GM18868 (cell line): Measurements from ENCODE around the gene ELAVL1.
"Not testable (repeated sequence)": the region's sequence is repeated elsewhere in the genome, so short reads cannot be mapped to it uniquely, and the experiment has no call there.

Experiments
- ATAC-seq: cut with Tn5 transposase; IDR thresholded peaks from one replicate; pipeline ENCODE4 v1.9.1; 2021; ENCODE audit warnings: mild to moderate bottlenecking, moderate library complexity; ENCODE audit not compliant: unreplicated experiment

Gene ELAVL1

DNA sequence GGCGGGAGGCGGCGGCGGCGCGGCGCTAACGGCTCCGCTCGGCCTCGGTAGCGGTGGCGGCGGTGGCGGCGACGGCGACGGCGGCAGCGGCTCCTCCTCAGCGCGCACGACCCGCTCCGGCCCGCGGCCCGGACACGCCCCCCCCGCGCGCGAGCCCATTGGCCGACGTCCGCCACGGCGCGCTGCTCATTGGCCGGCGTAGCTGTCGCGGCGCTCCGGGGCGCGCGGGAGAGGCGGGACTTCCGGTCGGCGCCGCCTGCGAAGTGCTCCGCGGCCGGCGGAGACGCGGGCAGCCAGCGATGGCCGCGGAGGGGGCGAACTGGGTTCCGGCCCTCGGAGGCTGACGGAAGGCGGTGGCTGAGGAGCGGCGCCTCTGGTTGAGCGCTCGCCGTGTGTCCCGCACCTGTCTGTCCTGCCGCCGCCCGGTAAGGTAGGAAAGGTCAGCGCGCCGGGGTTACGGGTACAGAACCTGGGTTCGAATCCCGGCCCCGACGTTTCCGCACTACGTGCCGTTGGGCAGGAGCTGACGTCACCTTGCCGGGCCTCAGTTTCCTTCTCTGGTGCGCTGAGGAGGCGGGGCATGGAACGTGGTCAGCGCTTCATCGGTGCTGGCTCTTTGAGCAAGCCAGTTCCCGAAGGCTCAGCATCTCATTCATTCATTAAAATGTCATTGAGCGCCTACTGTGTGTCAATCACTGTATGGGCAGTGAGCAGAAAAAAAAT, at the start of gene ELAVL1:
ELAVL1 (minus strand) TSS at position 108 of the 723 bp plus-strand sequence. CDS start 13,826 bp downstream, outside the sequence.
- peak; percentile 75 for ATAC-seq

DNA sequence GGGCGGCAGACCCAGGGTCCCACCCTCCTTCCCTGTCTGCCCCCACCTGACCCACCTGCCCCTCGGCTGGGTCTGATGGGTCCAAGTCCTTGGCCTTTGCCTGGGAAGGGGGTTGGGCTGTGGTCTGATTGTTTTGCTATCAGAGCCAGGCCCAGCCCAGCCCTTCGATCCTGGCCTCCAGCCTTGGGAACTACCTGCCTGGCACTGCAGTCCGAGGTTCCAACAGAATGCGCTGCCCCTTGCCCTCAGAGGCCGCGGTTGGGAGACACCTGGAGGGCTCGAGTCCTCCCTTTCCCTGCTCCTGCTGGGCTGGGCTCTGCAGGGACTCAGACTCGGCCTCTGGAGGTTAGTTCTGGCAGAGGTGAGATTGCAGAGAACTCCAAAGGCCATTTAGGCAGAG, 48.7 kb upstream of the ELAVL1 start:
- ATAC-seq: no peak

DNA sequence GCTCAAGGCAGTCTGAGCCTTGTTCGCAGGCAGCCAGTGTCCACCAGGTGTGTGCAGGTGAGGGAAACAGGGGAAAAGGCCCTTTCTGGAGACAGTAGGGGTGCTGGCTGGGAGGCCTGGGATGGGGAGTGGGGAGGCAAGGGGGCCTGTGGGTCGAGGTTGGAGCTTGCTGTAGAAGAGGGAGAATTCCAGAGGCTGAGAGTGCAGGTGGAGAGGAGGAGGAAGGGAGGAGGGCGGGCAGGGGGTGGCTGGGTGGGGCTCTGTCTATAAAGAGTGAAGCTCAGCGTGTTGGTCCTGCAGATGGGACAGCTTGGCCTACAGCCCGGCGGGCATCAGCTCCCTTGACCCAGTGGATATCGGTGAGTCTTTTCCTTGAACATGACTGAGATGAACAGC, 47.0 kb upstream of the ELAVL1 start, which contains the start of gene CCL25:
CCL25 (plus strand) TSS at position 297 of the 396 bp plus-strand sequence. CDS start 290 bp downstream, outside the sequence.
- no peak for ATAC-seq

DNA sequence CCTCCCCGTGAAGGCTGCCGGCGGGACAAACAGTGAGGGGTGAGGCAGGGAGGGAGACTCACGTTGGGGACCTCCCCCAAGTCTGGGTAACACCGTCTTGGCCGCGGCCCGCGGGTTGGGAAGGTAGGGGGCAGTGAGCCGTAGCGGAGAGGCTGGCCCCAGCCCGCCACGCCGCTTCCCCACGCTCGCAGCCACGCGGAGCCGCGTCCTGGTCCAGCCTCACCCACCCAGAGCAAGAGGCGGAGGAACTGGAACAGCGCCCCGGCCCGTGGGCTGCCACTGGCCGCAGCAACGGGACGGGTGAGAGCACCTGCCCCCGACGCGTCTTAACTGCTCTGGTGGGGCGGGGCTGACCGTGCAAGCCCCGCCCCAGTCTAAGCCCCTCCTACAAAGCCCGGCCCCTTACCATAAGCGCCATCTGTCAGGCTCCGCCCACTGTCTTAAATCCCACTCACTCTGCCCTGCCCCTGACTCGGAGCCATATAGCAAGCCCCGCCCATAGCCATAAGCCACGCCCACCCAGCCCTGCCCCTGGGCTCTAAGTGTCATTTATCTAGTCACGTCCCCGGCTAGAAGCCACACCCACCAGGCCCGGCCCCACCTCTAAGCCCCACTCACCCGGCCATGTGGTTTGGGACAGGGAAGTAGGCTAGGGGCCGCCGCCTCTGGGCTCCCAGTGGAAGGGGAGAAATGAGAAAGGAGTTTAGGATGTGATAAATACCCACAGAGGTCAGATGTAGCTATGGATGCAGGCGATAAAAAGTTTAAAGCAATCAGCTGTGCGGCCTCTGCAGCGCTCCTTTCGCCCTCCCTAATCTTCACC, 45.0 kb upstream of the ELAVL1 start:
- peak; percentile 81 for ATAC-seq

DNA sequence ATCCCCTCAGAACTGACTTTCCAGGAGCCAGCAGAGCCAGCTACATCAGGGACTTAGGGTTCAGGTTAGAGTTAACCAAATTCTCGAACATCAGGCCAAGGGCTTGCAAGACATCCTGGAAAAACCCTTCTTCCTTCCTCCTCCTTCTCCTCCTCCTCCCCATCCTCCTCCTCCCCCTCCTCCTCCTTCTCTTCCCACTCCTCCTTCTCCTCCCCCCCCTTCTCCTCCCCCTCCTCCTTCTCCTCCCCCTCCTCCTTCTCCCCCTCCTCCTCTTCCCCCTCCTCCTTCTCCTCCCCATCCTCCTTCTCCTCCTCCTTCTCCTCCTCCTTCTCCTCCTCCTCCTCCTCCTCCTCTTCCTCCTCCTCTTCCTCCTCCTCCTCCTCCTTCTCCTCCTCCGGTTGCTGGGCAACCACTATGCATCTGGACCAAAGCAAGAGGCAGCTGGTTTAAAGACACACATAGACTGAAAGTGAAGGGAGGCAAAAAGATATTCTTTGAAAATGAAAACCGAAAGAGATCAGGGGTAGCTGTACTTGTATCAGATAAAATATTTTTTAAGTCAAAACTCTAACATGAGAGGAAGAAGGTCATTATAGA, 41.2 kb upstream of the ELAVL1 start:
- no peak for ATAC-seq

DNA sequence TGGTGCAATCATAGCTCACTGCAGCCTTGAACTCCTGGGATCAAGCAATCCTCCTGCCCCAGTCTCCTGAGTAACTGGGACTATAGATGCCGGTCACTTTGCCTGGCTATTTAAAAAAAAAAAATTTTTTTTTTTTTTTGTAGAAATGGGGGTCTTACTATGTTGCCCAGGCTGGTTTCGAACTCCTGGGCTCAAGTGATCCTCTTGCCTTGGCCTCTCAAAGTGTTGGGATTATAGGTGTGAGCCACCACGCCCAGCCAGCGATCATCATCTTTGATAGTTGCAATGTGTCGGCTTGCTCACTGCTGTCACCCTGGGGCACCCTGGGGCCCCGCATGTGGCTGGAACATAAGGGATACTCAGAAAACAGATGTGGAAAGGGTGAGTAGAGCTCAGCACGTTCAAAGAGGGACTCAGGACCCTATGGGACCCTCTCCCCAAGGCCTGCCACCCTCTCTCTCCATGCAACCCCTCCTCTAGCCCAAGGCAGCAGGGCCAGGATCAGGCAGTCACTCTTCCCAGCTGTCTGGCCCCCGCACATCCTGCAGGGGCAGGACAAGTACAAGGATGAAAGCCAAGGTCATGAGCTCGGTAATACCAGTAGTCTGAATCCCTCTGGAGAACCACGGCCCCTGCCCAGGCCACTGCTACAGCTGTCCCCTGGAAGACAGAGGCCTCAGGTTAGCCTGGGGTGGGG, 40.6 kb upstream of the ELAVL1 start:
- ATAC-seq: no peak

DNA sequence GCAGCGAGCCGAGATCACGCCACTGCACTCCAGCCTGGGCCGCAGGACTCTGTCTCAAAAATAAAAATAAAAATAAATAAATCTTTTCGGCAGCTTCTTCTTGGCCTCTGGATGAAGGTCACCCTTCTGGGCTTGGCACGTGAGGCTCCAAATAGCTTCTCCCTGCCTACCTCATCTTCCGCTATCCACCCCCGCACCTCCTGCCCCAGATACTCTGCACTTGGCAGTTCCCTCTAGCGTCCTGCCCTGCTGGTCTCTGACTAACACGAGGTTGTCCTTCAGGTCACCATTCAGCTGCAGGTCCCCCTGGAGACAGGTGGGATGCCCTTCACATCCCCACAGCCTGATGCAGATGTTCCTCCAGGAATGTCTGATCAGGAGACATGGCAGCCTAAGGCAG, 38.6 kb upstream of the ELAVL1 start:
- ATAC-seq: no peak

DNA sequence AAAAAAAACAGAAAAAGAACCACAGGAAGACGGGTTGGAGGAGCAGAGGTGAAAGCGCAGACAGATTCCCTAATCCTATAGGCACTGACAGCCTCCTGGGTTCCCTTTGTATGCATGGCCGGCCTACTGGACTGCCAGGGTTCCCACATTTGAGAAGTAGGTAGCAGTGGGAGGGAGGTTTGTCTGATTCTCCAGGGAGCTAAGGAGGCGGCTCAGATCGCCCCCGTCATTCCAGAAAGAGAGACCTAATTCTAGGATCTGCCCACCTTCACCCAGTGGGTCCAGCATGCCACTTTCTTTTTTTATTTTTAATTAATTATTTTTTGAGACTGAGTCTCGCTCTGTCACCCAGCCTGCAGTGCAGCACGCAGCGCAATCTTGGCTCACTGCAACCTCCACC, 37.5 kb upstream of the ELAVL1 start:
- ATAC-seq: no peak

DNA sequence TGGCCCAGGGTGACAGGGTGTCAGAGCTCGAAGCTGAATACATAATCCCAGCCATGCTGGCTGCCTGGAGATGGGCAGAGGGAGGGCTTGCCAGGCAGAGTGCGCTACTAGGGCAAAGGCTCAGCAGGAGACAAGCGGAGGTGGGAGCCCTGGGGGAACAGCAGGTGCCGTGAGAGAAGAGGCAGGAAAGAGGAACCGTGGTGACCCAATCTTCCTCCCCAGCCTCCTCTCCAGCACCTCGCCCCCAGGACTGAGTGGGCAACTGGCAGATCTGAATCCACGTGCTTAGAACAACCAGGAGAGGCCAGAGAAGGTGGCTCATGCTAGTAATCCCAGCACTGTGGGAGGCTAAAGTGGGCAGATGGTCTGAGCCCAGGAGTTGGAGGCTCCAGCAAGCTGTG, 36.1 kb upstream of the ELAVL1 start:
- ATAC-seq: no peak

DNA sequence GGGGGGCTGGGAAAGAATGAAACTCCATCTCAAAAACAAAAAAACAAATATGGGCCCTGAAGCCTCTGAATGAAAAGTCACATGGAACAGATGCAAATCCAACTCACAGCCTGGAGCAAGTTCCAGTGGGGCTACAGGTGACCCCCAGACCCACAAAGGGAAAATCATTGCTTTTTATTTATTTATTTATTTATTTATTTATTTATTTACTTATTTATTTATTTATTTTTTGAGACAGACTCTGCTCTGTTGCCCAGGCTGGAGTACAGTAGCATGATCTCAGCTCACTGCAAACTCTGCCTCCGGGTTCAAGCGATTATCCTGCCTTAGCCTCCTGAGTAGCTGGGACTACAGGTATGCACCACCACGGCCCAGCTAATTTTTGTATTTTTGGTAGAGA, 33.8 kb upstream of the ELAVL1 start:
- ATAC-seq: no peak

DNA sequence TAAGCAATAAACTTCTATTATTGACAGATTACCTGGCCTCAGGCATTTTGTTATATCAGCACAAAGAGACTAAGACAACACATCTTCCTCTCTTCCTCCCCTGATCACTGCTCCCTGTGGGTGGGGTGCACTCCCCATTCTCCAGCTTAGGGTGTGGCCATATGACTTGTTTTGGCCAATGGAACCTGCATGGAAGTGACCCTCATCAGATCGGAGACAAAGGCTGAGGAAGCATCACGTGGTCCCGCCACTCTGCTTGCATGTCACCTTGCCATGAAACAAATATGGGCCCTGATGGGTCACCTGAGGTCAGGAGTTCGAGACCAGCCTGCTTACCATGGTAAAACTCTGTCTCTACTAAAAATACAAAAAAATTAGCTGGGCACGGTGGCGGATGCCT, 33.4 kb upstream of the ELAVL1 start:
- ATAC-seq: no peak

DNA sequence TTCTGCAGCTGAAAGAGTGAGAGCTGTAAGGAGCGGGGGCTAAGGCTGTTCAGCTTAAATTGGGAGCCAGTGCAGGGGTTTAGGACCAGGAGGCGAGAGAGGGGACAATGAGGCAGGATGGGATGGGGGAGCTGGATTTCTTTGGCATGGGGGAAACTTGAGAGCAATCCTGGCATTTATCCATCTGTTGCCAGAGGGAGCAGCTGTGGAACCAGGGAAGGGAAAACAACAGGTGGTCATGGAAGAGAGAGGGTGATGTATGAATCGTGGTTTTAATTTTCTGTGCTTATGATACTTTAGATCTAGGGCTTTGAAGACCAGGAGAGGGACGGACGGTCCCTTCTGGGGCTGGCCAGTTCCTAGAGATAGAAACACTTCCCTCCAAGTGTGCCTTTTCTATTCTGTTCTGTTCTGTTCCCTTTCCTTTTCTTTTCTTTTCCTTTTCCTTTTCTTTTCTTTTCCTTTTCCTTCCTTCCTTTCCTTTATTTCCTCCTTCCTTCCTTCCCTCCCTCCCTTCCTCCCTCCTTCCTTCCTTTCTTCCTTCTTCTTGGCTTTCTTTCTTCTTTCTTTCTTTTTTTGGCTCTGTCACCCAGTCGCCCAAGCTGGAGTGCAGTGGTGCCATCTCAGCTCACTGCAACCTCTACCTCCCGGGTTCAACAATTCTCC, 31.1 kb upstream of the ELAVL1 start:
- ATAC-seq: no peak

DNA sequence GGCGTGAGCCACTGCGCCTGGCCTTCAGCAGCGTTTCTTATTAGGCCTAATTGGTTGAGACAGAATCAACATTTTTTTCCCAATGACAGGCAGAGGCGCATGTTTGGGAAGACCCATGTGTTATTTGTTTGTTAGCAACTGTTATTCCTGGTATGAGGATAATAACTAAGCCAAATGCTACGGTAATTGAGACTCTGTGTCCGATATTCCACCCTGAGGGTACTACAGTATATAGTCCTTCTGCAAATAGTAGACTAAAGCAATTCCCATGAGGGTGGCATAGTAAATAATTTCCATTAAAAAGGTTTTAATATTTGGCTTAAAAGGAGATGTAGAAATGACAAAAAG, 28.7 kb upstream of the ELAVL1 start:
- no peak for ATAC-seq

DNA sequence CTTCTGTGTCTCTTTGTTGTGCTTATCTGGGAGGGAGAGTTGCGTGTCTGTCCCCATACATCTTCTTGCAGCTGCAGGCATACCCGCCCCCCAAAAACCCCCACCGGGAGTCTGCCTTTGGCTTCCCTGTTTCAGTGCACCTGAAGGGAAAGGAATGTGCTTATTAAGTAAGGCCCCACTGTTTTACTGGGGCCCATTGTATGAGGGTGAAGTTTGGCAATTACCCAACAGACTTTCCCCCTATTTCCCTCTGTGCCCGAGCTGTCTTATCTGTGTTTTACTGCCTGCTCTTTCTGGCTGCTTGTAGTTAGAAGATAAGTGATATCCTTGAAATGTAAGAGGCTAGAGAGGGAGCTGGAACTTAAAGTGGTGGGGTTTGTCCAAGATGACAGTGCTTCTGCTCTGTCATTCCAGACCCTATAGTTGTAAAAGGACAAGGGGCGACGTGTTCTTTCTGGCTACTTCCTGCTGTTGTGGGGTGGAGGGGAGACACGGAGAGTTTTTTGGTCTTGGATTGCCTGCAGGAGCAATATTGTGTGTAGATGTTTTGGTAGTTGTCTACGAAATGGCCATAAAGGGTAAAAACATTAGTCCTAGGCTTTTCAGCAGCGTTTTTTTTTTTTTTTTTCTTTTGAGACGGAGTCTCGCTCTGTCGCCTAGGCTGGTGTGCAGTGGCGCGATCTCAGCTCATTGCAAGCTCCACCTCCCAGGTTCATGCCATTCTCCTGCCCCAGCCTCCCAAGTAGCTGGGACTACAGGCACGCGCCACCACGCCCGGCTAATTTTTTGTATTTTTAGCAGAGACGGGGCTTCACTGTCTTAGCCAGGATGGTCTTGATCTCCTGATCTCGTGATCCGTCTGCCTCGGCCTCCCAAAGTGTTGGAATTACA, 28.1 kb upstream of the ELAVL1 start:
- not testable (repeated sequence) for ATAC-seq

DNA sequence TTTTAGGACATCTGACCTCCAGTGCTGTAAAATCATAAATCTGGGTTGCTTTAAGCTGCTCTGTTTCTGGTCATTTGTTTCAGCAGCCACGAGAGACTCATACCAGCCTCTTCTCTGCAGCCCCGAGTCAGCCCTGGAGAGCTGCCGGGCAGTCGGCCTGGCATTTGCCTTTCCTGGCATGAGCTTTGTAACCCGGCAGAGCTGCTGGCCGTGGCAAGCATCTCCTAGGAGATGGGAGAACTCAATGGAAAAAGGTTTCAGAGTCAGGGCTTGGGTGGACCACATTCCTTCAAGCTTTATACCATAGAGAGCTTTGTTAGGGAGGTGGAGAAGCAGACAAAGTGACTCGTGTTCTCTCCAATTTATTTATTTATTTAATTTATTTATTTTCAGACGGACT, 25.5 kb upstream of the ELAVL1 start:
- ATAC-seq: no peak

DNA sequence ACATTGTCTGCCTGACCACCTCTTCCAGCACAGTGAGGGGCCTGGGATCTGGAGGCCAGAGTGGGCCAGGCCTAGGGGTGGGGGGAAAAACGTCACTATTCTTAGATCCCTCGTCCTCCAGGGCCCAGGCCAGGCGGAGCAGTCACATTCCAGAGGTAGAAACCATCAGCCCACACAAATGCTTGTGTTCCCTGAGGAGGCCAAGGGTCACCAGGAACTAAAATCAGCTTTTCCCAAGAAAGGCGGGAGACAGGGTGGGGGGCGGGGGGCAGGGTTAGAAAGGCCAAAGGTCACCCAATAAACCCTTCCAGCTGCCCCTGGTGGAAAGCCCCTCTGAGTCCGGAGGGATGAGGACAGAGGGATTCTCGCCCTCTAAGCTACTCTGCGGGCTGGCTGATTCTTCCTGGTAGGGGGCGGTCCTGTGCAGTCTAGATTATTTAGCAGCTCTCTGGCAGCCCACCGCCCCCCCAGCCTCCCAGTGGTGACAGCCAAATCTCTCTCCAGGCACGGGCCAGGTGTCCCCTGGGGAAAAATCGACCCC, 23.6 kb upstream of the ELAVL1 start:
- ATAC-seq: no peak

DNA sequence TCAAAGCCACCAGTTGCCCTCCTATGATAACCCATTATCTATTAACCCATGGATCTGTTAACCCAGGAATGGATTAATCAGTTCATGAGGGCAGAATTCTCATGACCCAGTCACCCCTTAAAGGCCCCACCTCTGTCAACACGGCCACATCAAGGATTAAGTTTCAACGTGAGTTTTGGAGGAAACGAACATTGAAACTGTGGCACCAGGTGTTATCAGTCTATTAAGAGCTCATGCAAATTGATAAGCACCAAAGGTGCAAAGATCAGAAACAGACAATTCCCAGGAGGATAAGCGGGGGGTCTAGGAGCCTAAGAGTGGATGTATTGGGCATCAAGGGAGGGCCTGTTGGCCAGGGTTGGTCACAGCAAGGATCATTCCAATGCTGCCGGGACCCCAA, 19.9 kb upstream of the ELAVL1 start:
- ATAC-seq: no peak

DNA sequence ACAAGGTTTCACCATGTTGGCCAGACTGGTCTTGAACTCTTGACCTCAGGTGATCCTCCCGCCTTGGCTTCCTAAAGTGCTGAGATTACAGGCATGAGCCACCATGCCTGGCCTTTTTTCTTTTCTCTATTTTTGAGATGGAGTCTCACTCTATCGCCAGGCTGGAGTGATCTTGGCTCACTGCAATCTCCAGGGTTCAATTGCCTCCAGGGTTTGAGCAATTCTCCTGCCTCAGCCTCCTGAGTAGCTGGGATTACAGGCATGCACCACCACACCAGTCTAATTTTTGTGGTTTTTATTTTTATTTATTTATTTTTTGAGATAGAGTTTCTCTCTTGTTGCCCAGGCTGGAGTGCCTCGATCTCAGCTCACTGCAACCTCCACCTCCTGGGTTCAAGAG, 18.8 kb upstream of the ELAVL1 start:
- not testable (repeated sequence) for ATAC-seq

DNA sequence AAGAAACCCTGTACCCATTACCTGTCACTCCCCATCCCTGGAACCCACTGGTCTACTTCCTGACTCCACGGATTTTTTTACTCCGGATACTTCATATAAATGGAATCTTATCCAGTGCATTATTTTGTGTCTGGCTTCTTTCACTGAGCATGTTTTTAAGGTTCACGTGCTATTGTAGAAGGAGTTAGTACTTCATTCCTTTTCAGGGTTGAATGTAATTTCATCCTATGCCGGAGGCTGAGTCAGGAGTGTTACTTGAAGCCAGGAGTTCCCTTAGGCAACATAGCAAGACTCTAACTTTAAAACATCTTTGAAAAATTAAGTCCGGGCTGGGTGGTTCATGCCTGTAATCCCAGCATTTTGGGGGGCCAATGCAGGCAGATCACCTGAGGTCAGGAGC, 17.9 kb upstream of the ELAVL1 start:
- no peak for ATAC-seq
